Retinal pigment epithelial cell (primary cell): ENCODE measurements around the gene CEP164.

ENCODE experiments used
- DNase-seq: peaks from one replicate; pipeline ENCODE4 v3.0.0-alpha.2; 2010; ENCODE audit warnings: low read depth
- H3K4me3 ChIP-seq: 2 replicates; pipeline ENCODE4 v1.5.1; 2011; ENCODE audit warnings: mild to moderate bottlenecking, low read length, control low read depth, moderate library complexity
- CTCF ChIP-seq: conservative IDR thresholded peaks from 2 replicates; pipeline ENCODE4 v1.5.1; 2011; ENCODE audit warnings: low read depth, low read length, control low read depth, inconsistent platforms

CEP164 gene

DNA sequence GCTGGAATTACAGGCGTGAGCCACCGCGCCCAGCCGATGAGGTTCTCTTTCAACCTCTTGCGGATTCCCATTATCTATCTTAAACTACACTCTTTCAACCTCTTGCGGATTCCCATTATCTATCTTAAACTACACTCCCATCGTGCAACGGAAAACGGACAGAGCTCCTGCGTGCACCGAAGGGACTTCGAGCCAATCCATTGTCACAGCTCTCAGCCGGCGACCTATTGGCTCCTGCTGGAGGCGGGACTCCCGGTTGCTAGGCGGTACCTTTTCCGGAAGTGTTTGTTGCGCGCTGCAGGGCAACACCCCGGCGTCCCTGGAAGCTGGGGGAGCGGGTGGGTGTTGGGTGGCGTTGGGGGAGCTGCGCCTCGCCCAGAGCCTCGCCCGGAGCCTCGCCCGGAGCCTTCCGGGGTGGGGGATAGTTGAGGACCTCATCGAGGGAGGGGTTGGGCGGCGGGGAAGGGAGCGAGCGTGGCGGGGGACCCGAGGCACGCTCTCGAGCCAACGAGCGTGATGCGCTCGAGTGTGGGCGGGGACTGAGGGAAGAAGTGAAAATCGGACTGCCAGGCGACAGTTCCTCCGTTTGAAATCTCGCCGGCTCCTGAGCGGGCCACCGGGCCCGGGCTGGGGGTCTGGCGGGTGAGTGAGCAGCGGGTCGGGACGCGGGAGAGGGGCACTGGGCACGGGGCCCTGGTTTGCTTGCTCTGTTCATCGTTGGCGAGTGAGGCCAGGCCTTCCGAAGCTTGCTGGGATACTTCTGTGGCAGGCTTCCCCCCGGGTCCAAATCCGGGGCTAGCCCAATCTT is at the start of gene CEP164:
Gene CEP164 (plus strand): TSS at position 288 of the 808 bp plus-strand sequence. CDS start 10,733 bp downstream, outside the sequence.
- peak; percentile 87 for DNase-seq
- no peak for TF ChIP-seq CTCF
- H3K4me3 ChIP-seq, result peak within 1 kb of the TSS; percentile 84

GRCh38 chr11:117278347-117278746 is 49.3 kb upstream of the CEP164 start:
- H3K4me3 ChIP-seq, result no peak overlapping the region
- DNase-seq, result no peak
- TF ChIP-seq CTCF, result no peak

DNA sequence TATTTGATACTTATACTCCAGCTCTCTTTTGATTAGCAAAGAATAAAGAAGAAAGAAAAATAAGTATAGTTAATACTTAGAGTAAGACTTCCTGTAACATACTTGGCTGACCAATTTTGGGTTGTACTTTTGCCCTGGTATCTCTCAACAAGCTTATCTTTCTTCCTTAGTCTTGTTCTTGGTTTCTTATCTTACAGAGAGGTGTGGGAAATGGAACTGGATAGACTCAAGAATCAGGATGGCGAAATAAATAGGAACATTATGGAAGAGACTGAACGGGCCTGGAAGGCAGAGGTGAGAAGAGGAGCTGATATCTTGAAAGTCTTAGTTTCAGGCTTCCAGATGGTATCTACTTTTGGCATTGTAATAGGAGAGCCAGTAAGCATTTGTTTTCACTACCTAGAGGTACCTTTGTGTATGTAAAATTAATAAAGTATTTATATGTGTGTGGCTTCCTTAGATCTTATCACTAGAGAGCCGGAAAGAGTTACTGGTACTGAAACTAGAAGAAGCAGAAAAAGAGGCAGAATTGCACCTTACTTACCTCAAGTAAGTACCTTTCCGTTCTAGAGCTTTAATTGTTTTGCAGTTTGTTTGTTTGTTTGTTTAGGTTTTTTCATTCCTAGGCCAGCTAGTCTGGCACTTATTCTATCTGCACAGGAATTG is 47.8 kb upstream of the CEP164 start:
- DNase-seq, result no peak
- H3K4me3 ChIP-seq, result no peak overlapping the region
- no peak for TF ChIP-seq CTCF

GRCh38 chr11:117281159-117281558 is 46.5 kb upstream of the CEP164 start:
- DNase-seq, result peak; percentile 88
- TF ChIP-seq CTCF, result no peak
- H3K4me3 ChIP-seq, result no peak overlapping the region

DNA sequence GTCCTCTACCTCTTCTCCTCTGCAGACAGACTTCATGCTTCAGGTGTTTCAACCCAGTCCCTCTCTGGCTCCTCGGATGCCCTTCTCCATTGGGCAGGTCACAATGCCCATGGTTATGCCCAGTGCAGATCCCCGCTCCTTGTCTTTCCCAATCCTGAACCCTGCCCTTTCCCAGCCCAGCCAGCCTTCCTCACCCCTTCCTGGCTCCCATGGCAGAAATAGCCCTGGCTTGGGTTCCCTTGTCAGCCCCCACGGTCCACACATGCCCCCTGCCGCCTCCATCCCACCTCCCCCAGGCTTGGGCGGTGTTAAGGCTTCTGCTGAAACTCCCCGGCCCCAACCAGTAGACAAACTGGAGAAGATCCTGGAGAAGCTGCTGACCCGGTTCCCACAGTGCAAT is 45.8 kb upstream of the CEP164 start:
- no peak for DNase-seq
- TF ChIP-seq CTCF, result no peak
- H3K4me3 ChIP-seq, result no peak overlapping the region

DNA sequence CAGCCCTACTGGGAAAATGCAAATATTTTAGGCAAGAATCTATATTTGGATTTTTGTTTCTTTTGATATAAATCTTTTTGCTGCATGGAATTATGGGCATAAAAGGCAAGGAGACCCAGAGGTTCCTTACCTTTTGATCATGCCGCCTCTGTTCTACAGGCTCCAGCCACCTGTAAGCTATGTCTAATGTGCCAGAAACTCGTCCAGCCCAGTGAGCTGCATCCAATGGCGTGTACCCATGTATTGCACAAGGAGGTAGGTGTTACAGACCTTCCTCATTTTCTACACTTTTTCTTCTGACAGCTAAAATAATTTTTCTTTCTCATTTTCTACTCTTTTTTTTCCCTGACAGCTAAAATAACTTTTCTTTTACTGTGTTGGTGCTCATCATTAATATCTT is 44.7 kb upstream of the CEP164 start:
- DNase-seq, result no peak
- no peak overlapping the region for H3K4me3 ChIP-seq
- TF ChIP-seq CTCF, result no peak

DNA sequence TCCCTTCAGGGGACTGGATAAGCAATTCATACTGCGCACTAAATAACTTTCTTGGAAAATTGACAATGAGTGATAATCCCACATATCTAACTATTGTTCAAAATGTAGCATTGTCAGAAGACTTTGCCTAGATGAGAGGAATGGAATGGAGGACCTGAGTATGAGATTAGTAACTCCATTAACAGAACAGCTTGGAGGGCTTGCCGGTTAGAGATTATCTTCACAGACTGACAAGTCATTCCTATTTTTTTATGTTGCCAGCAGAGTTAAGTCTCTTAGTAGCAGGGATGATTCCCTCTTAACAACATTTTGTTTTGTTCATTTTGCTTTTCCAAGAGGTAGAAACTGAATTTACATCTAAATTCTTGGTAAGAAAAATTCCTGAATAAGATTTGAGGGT is 43.6 kb upstream of the CEP164 start:
- no peak for DNase-seq
- H3K4me3 ChIP-seq, result no peak overlapping the region
- TF ChIP-seq CTCF, result no peak
